Subcutaneous adipose tissue (tissue), 4 donors: ENCODE measurements around the gene PCNX1. TPM values are rescaled to one million over a fixed set of nuclear protein-coding genes. Genes with fewer than 3 reads are reported as not detected.

Experiments used
- total RNA-seq, 4 donors: library from RNA; depleted of rRNA; stranded (reverse); fragments of >200 nt; gene quantifications; one replicate each; pipeline ENCODE4 v1.1.0, GENCODE V29; 2016
- TF ChIP-seq, protein P1 (sequence below): fragments of 450-650 bp; IDR thresholded peaks from one replicate; pipeline ENCODE4 v1.5.1; 2016; ENCODE audit warnings: low read depth, mild to moderate bottlenecking, control low read depth, antibody characterized with exemption, moderate library complexity

Gene PCNX1
- total RNA-seq, 4 donors from 2014 or later: 72.2 to 109 (median 80.2) TPM

- TF ChIP-seq, protein P1, sequence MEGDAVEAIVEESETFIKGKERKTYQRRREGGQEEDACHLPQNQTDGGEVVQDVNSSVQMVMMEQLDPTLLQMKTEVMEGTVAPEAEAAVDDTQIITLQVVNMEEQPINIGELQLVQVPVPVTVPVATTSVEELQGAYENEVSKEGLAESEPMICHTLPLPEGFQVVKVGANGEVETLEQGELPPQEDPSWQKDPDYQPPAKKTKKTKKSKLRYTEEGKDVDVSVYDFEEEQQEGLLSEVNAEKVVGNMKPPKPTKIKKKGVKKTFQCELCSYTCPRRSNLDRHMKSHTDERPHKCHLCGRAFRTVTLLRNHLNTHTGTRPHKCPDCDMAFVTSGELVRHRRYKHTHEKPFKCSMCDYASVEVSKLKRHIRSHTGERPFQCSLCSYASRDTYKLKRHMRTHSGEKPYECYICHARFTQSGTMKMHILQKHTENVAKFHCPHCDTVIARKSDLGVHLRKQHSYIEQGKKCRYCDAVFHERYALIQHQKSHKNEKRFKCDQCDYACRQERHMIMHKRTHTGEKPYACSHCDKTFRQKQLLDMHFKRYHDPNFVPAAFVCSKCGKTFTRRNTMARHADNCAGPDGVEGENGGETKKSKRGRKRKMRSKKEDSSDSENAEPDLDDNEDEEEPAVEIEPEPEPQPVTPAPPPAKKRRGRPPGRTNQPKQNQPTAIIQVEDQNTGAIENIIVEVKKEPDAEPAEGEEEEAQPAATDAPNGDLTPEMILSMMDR: no peak
Observed at GRCh38 chr14:70982200-70982599, 74.9 kb downstream of the PCNX1 start.

DNA sequence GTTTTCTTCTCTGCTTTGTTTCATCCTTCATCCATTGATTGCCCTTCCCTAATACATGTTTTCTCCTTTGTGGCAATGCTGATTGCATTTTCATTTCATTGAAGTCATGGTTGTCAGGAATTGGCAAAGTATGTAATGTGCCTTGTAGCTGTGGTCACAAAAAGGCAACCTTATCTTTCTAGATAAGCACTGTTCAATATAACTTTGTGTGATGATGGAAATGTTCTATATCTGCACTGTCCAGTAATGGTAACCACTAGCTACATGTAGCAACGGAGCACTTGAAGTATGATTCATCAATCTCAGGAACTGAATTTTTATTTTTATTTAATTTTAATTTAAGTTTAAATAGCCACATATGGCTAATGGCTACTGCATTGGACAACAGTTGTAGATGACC, 79.8 kb downstream of the PCNX1 start:
- TF ChIP-seq, protein P1: no peak

GRCh38 chr14:70988452-70988851, 81.2 kb downstream of the PCNX1 start:
- TF ChIP-seq, protein P1: no peak

- TF ChIP-seq, protein P1: no peak
Observed at GRCh38 chr14:70993931-70994330, 86.7 kb downstream of the PCNX1 start.

- TF ChIP-seq, protein P1: no peak
Observed at GRCh38 chr14:70995211-70995610, 88.0 kb downstream of the PCNX1 start.

- TF ChIP-seq, protein P1: no peak
Observed at GRCh38 chr14:70995671-70996070, 88.4 kb downstream of the PCNX1 start.

GRCh38 chr14:70999117-70999516, 91.9 kb downstream of the PCNX1 start:
- TF ChIP-seq, protein P1: no peak
